GM12878 (cell line): ENCODE results near the gene EBP. TPM values are rescaled to one million over a fixed set of nuclear protein-coding genes. Genes with fewer than 3 reads are reported as not detected.

Experiments used
- ATAC-seq: fragments of 200-7000 bp; cut with Tn5 transposase; 3 replicates; pipeline ENCODE4 v1.9.1; 2020; ENCODE audit warnings: mild to moderate bottlenecking, moderate library complexity
- BruUV-seq: library from RNA; stranded (reverse); fragments of 400-500 nt; replicated peaks from 2 replicates; lab custom pipeline; 2021; lab: Mats Ljungman, UMichigan
- CTCF ChIA-PET: fragments of 300-600 bp; sonication (Branson Sonifier 250); formaldehyde crosslinking; extraction: SDS; loops from one replicate; lab custom pipeline; 2021; ENCODE audit warnings: inconsistent platforms; lab: Yijun Ruan, JAX
- POLR2A ChIA-PET: fragments of 350-600 bp; formaldehyde crosslinking; extraction: SDS; loops from one replicate; lab custom pipeline; 2021; ENCODE audit warnings: inconsistent platforms; lab: Charles Lee
- RAD21 ChIA-PET: fragments of 300-600 bp; sonication (Branson Sonifier 250); formaldehyde crosslinking; loops from one replicate; lab custom pipeline; 2023; ENCODE audit warnings: antibody characterized with exemption; ENCODE audit not compliant: unreplicated experiment; lab: Charles Lee
- SMC1A ChIA-PET: fragments of 300-600 bp; sonication (Branson Sonifier 250); formaldehyde crosslinking; loops from one replicate; lab custom pipeline; 2023; ENCODE audit not compliant: unreplicated experiment, uncharacterized antibody; lab: Charles Lee
- DNase-seq: peaks from one replicate; pipeline ENCODE4 v3.0.0-alpha.2; 2011; ENCODE audit warnings: low read depth, low spot score
- FAIRE-seq: peaks from 3 replicates; lab custom pipeline; 2011; peaks lifted over from hg19 to GRCh38; lab: Jason Lieb, UNC
- H2AFZ ChIP-seq: 2 replicates; pipeline ENCODE4 v1.6.0; 2011; ENCODE audit warnings: low read depth, low read length, control low read depth; ENCODE audit not compliant: control insufficient read depth
- H3K27ac ChIP-seq: 2 replicates; pipeline ENCODE4 v1.5.1; 2011; ENCODE audit warnings: control low read depth; ENCODE audit not compliant: control insufficient read depth, insufficient read depth
- H3K27me3 ChIP-seq, 2 experiments: replicated peaks in 1 of 2; 2 replicates each; pipeline versions ENCODE4 v1.6.0 to v1.6.1; 2011; ENCODE audit warnings: low read length in 1 of 2; ENCODE audit not compliant: control insufficient read depth in 2 of 2, insufficient read depth in 2 of 2
- H3K36me3 ChIP-seq, 2 experiments: 2 replicates each; pipeline ENCODE4 v1.5.1; 2011; ENCODE audit warnings: low read length in 1 of 2; ENCODE audit not compliant: control insufficient read depth in 2 of 2, insufficient read depth in 2 of 2
- H3K4me1 ChIP-seq: 2 replicates; pipeline ENCODE4 v1.6.1; 2011; ENCODE audit warnings: mild to moderate bottlenecking, low read length, moderate library complexity, mixed read lengths; ENCODE audit not compliant: control insufficient read depth, insufficient read depth
- H3K4me2 ChIP-seq: 2 replicates; pipeline ENCODE4 v1.6.0; 2011; ENCODE audit warnings: control low read depth; ENCODE audit not compliant: control insufficient read depth, insufficient read depth
- H3K4me3 ChIP-seq: fragments of 200-600 bp; sonication (generic); 2 replicates; pipeline ENCODE4 v1.5.1; 2016
- H3K79me2 ChIP-seq: 2 replicates; pipeline ENCODE4 v1.6.0; 2011; ENCODE audit warnings: low read length; ENCODE audit not compliant: control insufficient read depth, insufficient read depth
- H3K9ac ChIP-seq: 2 replicates; pipeline ENCODE4 v1.8.0; 2011; ENCODE audit warnings: low read length, control low read depth, mixed read lengths; ENCODE audit not compliant: control insufficient read depth, insufficient read depth
- H3K9me3 ChIP-seq: replicated peaks from 3 replicates; pipeline ENCODE4 v1.5.1; 2011; ENCODE audit warnings: mild to moderate bottlenecking, low read length; ENCODE audit not compliant: control insufficient read depth, insufficient read depth
- H4K20me1 ChIP-seq: 2 replicates; pipeline ENCODE4 v1.6.0; 2011; ENCODE audit not compliant: control insufficient read depth, insufficient read depth
- CREB1 ChIP-seq: IDR thresholded peaks from 2 replicates; pipeline ENCODE4 v1.6.1; 2012; ENCODE audit warnings: low read depth, mild to moderate bottlenecking, inconsistent platforms
- HDGF ChIP-seq: fragments of 450-650 bp; IDR thresholded peaks from 2 replicates; pipeline ENCODE4 v1.6.1; 2016; ENCODE audit warnings: antibody characterized with exemption
- MAX ChIP-seq: IDR thresholded peaks from 2 replicates; pipeline ENCODE4 v1.6.1; 2012; ENCODE audit warnings: low read depth, low read length, improper control_type of control experiment
- MXI1 ChIP-seq: fragments of 150-350 bp; IDR thresholded peaks from 2 replicates; pipeline ENCODE4 v1.6.1; 2011; ENCODE audit warnings: low read depth, mild to moderate bottlenecking, inconsistent platforms, low read length, improper control_type of control experiment
- NR2F1 ChIP-seq: fragments of 450-650 bp; conservative IDR thresholded peaks from 2 replicates; pipeline ENCODE4 v1.6.1; 2017; ENCODE audit warnings: mild to moderate bottlenecking
- PRDM15 ChIP-seq: fragments of 450-650 bp; formaldehyde crosslinking; IDR thresholded peaks from 2 replicates; pipeline ENCODE4 v1.4.0; 2020; ENCODE audit warnings: mild to moderate bottlenecking, moderate library complexity
- RB1 ChIP-seq: fragments of 450-650 bp; formaldehyde crosslinking; IDR thresholded peaks from 2 replicates; pipeline ENCODE4 v1.6.1; 2017; ENCODE audit warnings: mild to moderate bottlenecking, borderline replicate concordance
- SMAD1 ChIP-seq: fragments of 450-650 bp; IDR thresholded peaks from 2 replicates; pipeline ENCODE4 v1.6.1; 2018; ENCODE audit warnings: mild to moderate bottlenecking, low read depth; ENCODE audit not compliant: partially characterized antibody
- ZNF592 ChIP-seq: fragments of 450-650 bp; IDR thresholded peaks from 2 replicates; pipeline ENCODE4 v1.6.1; 2017; ENCODE audit warnings: mild to moderate bottlenecking, moderate library complexity
- WGBS: methylation state at CpG from one replicate; pipeline ENCODE4 v1.1.6; 2016; ENCODE audit warnings: low lambda C conversion rate; ENCODE audit not compliant: insufficient replicate concordance, insufficient coverage; ENCODE audit errors: missing lambda C conversion rate; 5-methylcytosine and 5-hydroxymethylcytosine counted together
- in situ Hi-C: fragments of 300-500 bp; cut with MboI; formaldehyde crosslinking; loops from 9 replicates; pipeline ENCODE4 v1.14.3; 2018; ENCODE audit warnings: mixed read lengths
- intact Hi-C: fragments of 100-400 bp; cut with micrococcal nuclease; formaldehyde crosslinking; loops from one replicate; pipeline ENCODE4 v1.14.2; 2022; ENCODE audit not compliant: unreplicated experiment
- polyA plus RNA-seq, 11 experiments: library from polyadenylated mRNA; depleted of rRNA in 4 of 11; unstranded in 6 of 11; stranded (reverse) in 5 of 11; fragments of >200 nt; fragmentation: Nextera tagmentation in 4 of 11; fragmentation: Illumina TruSeq in 1 of 11; extraction: Ambion mirVana in 4 of 11; extraction: Trizol in 1 of 11; gene quantifications; 1 replicate in 1 of 11; 2 replicates in 10 of 11; pipeline versions ENCODE4 v1.2.1 to v1.2.3, GENCODE V29; 2011 to 2016; ENCODE audit warnings: inconsistent platforms in 2 of 11, missing spikeins in 2 of 11, low read depth in 1 of 11
- total RNA-seq, 4 experiments: library from RNA; depleted of rRNA in 3 of 4; stranded (reverse); fragments of >200 nt in 3 of 4; fragmentation: Illumina TruSeq in 1 of 4; extraction: Trizol in 1 of 4; gene quantifications; 2 replicates each; pipeline versions ENCODE4 v1.2.1 to v1.2.3, GENCODE V29; 2013 to 2021

The EBP gene
- total and polyA plus RNA-seq, 10 of the 15 experiments (the other 5 are each of a cell fraction or from before 2014, with no cell fraction given), result 125 to 628 (median 180) TPM

GRCh38 chrX:48531358-48531959 is 9.9 kb downstream of the EBP start (continued):
- TF ChIP-seq ZNF592, result no peak

GRCh38 chrX:48532161-48532560 is 10.6 kb downstream of the EBP start:
- POLR2A ChIA-PET, result no interaction called here
- H3K79me2 ChIP-seq, result no peaks in the 10 kb centered on the region
- no peak for TF ChIP-seq SMAD1
- TF ChIP-seq MAX, result no peak
- no peak for TF ChIP-seq CREB1
- no peak for TF ChIP-seq NR2F1
- no peak for TF ChIP-seq MXI1
- no peak for TF ChIP-seq PRDM15 (CRISPR knock-in tag)
- no peak for TF ChIP-seq HDGF
- no peak for TF ChIP-seq RB1
- CTCF ChIA-PET, result no interaction called here
- SMC1A ChIA-PET, result no interaction called here
- no peak overlapping the region for H3K9ac ChIP-seq
- H3K4me1 ChIP-seq, result no peaks in the 10 kb centered on the region
- no peaks in the 10 kb centered on the region for H3K27me3 ChIP-seq
- H2AFZ ChIP-seq, result no peak overlapping the region
- ATAC-seq (no peak), DNase-seq (no peak), FAIRE-seq (no peak)
- no peak overlapping the region for H3K4me3 ChIP-seq
- intact Hi-C loops, result no loop called here
- RAD21 ChIA-PET, result no interaction called here
- peaks cover 0 to 2% of the 10 kb centered on the region in 2 experiments for H3K36me3 ChIP-seq
- 64% methylated on average over 1 of the region's 1 CpG for WGBS
- H3K27ac ChIP-seq, result no peak overlapping the region
- in situ Hi-C loops, result no loop called here
- H3K9me3 ChIP-seq, result no peaks in the 10 kb centered on the region
- no peaks in the 10 kb centered on the region for H4K20me1 ChIP-seq
- H3K4me2 ChIP-seq, result no peak overlapping the region
- BruUV-seq, result no TSS peak
